ENCODE measurements around the gene PPARGC1A.

GRCh38 chr4:23934223-23934622 is 44.4 kb upstream of the PPARGC1A start:
- TF ChIP-seq TCF12 (IDR thresholded peaks at IDR 0.05; ENCODE audit: low read depth) (no peak), EP300 (IDR thresholded peaks at IDR 0.05; ENCODE audit: borderline replicate concordance) (no peak), TAF1 (IDR thresholded peaks at IDR 0.05; ENCODE audit: low read depth) (no peak)

Measured in Ishikawa (cell line).